DLD1 (cell line): ENCODE data around the gene FAM124A.
"Not testable (repeated sequence)": the region's sequence is repeated elsewhere in the genome, so short reads cannot be mapped to it uniquely, and the experiment has no call there.

ENCODE experiments used
- in situ Hi-C: cut with HindIII; loops from 2 replicates; pipeline ENCODE4 v1.10.0; 2017; ENCODE audit warnings: low sequenced_read_pairs

The FAM124A gene

DNA sequence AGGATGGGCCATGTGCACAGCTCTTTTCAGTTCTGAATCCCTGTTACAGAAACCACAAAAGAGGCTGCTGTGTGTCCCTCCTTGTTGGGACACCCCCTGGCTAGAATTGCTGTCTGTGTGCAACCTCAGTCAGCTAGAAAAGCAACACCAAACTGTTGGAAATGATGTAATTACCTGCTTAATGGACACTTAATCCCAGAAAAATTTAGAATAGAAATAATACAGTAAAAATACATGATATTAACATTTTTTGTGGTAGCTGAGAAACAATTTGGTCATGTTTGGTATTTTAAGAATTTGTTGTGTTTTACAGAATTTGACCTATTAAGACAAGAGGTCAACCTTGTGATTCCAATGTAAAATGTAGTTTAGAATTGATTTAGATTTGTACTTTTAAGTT is 46.8 kb downstream of the FAM124A start:
- in situ Hi-C loops: no loop called here

- in situ Hi-C loops: no loop called here
These were observed 48.6 kb downstream of the FAM124A start for GRCh38 chr13:51270623-51271415.

DNA sequence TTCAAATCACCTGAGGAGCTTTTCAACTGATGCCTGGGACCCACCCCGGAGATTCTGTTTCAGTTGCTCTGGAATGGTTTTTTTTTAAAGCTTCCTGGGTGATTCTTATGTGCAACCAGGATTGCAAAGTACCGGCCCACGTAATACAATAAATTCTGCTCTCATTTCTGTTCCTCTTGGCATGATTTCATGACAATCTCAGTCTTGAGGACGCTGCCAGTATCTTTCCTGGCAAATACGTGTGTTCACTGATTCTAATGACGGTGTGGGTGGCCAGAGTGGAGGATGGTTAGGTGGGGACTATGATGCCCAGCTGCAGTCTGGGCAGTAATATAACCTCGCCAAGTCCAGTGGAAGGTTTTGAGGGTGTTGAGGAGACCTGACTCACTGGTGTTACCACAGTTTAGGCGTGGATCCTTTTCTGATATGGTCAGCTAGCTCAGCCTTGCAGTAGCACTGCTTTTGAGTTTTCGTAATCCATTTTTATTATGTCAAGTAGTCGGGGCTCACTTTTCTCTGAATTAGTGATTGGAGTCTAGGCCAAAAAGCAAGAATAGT is 49.4 kb downstream of the FAM124A start:
- in situ Hi-C loops: no loop called here

- in situ Hi-C loops: no loop called here
These were observed 52.9 kb downstream of the FAM124A start for GRCh38 chr13:51275101-51275500.

DNA sequence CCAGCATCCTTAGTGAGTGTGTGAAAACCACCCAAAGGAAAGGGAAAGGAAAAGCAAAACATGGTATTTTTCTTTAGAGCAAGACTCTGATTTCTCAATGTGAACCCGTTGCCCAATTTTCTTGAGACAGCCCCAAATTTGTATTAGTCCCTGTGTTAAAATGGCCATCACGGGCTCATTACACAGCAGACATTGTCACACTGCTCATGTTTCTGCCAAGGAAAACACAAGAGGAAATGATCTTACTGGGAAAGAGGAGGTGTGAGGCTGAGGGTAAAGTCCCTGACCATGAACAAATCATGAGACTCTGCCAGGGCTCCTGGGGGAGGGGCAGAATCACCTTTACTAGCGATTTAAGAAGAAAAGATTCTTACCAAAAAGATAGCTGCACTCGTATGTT is 54.4 kb downstream of the FAM124A start:
- in situ Hi-C loops: no loop called here

- in situ Hi-C loops: no loop called here
These were observed 55.7 kb downstream of the FAM124A start for GRCh38 chr13:51277928-51278327.

DNA sequence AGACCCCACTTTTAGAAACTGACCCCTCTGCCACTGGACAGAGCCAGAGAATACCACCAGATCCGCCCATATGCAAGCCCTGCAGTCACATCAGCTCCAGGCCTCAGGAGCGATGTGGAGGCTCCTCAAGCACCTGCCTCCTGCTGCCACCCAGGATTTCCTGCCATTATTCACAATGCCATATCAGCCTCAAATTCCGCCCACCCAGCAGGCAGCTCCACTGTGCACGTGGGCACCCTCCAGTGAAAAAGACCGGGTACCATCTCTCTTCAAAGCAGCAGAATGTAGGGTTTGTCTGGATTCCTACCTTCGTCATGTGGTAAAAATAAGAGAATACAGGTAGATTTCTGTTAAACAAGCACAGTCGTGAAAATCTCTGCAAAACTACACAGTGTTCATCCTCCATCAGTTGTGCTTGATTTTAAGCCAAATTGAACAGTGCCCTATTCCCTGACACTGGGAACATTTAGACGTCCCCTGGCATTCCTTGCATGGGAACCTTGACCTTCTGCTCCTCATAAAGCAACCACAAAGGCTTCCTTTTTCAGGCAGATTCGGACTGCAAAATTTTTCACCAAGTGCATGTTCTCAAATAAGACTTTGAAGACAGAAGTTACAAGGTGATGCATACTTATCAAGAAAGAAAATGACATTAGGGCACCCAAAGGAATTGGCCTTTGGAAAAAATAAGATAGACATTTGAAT is 56.4 kb downstream of the FAM124A start:
- in situ Hi-C loops: no loop called here

DNA sequence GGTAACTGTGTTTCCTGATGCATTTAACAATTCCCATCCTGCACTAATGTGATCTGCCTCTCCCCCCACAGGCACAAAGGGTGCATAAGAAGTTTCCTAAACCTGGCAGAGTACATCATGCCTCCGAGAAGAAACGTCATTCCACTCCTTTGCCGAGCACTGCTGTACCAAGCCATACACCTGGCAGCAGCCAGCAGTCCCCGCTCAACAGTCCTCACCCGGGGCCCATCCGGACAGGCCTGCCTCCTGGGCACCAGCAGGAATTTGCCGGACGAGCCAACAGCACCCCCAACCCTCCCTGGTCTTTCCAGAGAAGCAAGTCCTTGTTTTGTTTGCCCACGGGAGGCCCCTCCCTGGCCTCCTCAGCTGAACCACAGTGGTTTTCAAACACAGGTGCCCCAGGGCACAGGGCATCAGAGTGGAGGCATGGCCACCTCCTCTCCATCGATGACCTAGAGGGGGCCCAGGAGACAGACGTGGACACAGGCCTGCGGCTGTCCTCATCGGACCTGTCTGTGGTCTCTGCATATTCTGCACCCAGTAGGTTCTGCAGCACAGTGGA is 58.3 kb downstream of the FAM124A start:
- in situ Hi-C loops: no loop called here

DNA sequence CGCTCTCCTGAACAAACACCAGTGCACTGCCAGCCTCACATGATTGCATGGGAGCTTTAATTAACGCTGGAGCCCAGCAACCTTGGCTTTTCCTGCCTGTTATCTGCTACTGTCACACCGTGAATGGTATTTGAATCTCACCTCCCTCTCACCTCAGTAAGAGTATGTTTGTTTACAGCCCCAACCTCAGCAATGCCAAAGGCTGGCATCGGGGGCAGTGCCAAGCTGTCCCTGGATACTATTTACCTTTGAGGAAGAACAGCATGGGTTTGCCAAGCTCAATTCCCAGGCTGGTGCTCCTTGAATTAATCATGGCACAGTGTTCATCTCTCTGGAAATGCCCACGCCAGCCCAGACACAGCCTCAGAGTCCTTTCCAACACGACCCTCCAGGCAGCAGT is 60.1 kb downstream of the FAM124A start:
- in situ Hi-C loops: no loop called here

GRCh38 chr13:51282923-51283322 is 60.7 kb downstream of the FAM124A start:
- in situ Hi-C loops: not testable (repeated sequence)

- in situ Hi-C loops: no loop called here
These were observed 61.2 kb downstream of the FAM124A start for GRCh38 chr13:51283371-51283770.

- in situ Hi-C loops: no loop called here
These were observed 62.1 kb downstream of the FAM124A start for GRCh38 chr13:51284339-51284738.

- in situ Hi-C loops: no loop called here
These were observed 64.2 kb downstream of the FAM124A start for GRCh38 chr13:51286135-51287002.

DNA sequence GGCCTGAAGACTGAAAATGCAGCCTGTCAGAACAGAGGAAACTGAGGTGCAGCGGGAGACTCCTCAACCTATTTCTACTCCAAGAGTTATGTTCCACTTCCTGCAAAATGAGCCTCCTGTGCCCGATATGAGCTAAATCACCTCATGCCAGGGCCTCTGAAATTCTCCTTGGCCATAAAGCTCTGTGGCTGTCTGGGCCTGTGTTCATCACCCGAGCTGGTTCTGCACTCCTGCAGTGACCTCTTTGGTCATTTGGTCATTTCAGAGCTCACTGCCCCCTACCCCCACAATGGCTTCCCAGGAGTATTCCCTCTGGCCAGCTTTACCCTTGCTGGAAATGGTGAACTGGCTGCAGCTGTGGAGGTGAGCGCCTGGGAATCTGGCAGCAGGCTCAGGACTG is 65.6 kb downstream of the FAM124A start:
- in situ Hi-C loops: no loop called here

- in situ Hi-C loops: not testable (repeated sequence)
These were observed 66.1 kb downstream of the FAM124A start for GRCh38 chr13:51288254-51288653.

DNA sequence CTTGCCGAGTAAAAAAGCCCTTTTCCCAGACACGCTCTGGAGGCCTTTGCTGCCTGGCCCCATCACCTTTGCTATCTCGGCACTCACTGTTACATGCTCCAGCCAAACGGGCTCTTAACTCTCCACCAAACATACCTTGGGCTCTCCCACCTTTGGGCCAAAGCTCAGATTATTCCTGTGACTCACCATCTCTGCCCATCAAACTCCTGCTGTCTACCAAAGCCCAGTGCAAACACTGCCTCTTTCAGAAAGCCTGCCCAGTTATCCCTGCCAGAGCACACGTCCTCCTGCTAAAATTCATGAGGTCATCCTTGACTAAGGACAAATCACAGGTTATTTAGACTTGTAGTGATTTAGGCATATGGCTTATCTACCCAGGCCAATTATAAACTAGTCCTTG is 69.1 kb downstream of the FAM124A start:
- in situ Hi-C loops: loop anchor here (5.0 kb wide), 1 partner anchor 169 kb away; no protein-coding TSS in a partner anchor

DNA sequence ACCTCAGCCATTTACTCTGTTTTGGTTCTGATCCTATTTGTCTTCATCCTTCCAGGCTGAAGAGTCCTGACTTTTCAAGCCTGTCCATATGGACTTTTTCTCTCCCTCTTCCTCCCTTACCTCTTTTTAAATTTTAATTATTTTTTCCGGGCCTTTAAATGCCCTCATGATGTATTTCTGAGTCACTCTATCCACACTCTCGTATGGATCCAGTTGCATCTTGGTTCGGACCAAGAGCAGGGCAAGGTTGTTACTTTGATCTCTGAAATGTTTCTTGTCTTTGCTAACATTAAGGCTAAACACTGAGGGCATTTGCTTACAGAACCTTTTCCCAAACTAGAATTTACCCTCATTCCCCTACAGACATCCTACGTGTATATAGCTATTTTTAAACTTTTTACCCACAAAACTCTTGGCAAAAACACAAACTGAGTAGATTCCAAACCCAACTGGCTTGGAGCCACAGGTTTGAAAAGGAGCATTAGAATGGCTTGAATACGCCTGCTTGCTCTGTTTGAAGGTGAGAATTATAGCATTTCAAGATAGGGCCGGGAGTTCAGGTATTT is 69.9 kb downstream of the FAM124A start:
- in situ Hi-C loops: loop anchor here (5.0 kb wide), 1 partner anchor 170 kb away; no protein-coding TSS in a partner anchor

GRCh38 chr13:51297556-51297955 is 75.4 kb downstream of the FAM124A start:
- in situ Hi-C loops: no loop called here

- in situ Hi-C loops: no loop called here
These were observed 76.6 kb downstream of the FAM124A start for GRCh38 chr13:51298812-51299211.

- in situ Hi-C loops: no loop called here
These were observed 80.9 kb downstream of the FAM124A start for GRCh38 chr13:51303063-51303552.
